ENCODE data around the gene AJAP1. TPM values are rescaled to one million over a fixed set of nuclear protein-coding genes. Genes with fewer than 3 reads are reported as not detected.

AJAP1 gene
- total and polyA plus RNA-seq, 2 of the 8 experiments (the other 6 are each of a cell fraction or from before 2014, with no cell fraction given): 1.9 to 6.2 TPM

DNA sequence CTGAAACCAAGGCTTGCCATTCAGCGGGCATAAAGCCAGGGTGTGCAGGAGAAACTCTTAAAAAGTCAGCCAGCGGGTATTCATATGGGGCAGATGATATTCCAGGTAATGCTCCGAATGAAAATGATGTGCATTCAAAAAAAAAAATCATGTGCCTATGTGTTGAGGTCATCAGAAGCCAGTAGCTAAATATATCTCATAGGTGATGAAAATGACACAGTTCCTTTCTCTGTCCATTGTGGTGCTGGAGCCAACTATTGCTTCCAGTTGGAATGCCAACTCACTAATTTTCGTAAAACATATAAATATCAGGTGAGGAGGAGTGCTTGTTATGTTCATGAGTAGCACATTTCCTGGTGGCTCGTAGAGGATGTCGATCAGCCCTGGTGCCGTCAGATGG, 23.2 kb downstream of the AJAP1 start:
- Histone ChIP-seq H2AFZ (ENCODE audit: low read length) (no peak overlapping the region), H4K20me1 (replicated peaks in 1 of 2; ENCODE audit: control insufficient read depth in 1 of 2, insufficient read depth in 2 of 2, low read length in 2 of 2) (no peaks in the 10 kb centered on the region), H3K9me3 (ENCODE audit: insufficient read depth in 2 of 2, low read depth in 1 of 2, low read length in 1 of 2) (peaks cover 3 to 17% of the 10 kb centered on the region in 2 experiments; a peak in 2 of 4 replicates), H3K36me3 (ENCODE audit: control insufficient read depth in 2 of 4, insufficient read depth in 4 of 4, low read length in 3 of 4) (no peaks in the 10 kb centered on the region; a peak in 1 of 8 replicates), H3K79me1 (ENCODE audit: low read depth, low read length) (no peaks in the 10 kb centered on the region), H3K79me2 (ENCODE audit: control insufficient read depth in 1 of 2, insufficient read depth in 2 of 2, low read length in 2 of 2) (no peaks in the 10 kb centered on the region), H3K4me3 (ENCODE audit: extremely low read depth in 1 of 4, insufficient read depth in 2 of 4, low read depth in 3 of 4, low read length in 4 of 4) (no peak overlapping the region), H2BK15ac (ENCODE audit: low read length) (no peak overlapping the region), H2BK20ac (ENCODE audit: low read length) (no peak overlapping the region), H3K4ac (replicated peaks; ENCODE audit: insufficient read length, low read depth, low read length) (no peak overlapping the region), H2BK5ac (ENCODE audit: low read depth, low read length) (no peak overlapping the region), H4K8ac (ENCODE audit: extremely low read depth, insufficient read depth, low read length) (no peak overlapping the region), H3K27me3 (replicated peaks in 1 of 4; ENCODE audit: control insufficient read depth in 3 of 4, extremely low read depth in 1 of 4, insufficient read depth in 3 of 4, low read length in 3 of 4) (no peaks in the 10 kb centered on the region), H3K4me2 (ENCODE audit: insufficient read depth in 1 of 2, low read depth in 2 of 2, low read length in 2 of 2) (no peak overlapping the region), H3K23me2 (ENCODE audit: low read depth, low read length) (peaks cover 3% of the 10 kb centered on the region; the same call in 1 of the 2 replicates), H3K23ac (ENCODE audit: insufficient read length) (no peak overlapping the region), H3K9ac (replicated peaks in 1 of 4; ENCODE audit: extremely low read depth in 1 of 4, low read depth in 3 of 4, low read length in 3 of 4) (no peak overlapping the region), H2AK5ac (ENCODE audit: low read depth, low read length) (no peak overlapping the region), H3K18ac (ENCODE audit: extremely low read depth, low read length) (no peak overlapping the region), H3K27ac (ENCODE audit: low read depth, low read length) (no peak overlapping the region), H2BK120ac (replicated peaks; ENCODE audit: low read depth, low read length) (no peak overlapping the region), H4K5ac (ENCODE audit: insufficient read length, low read depth, low read length) (no peak overlapping the region), H3K56ac (replicated peaks; ENCODE audit: insufficient read length, low read depth, low read length) (no peak overlapping the region), H3K14ac (ENCODE audit: insufficient read length) (no peak overlapping the region), H2BK12ac (ENCODE audit: low read depth, low read length) (no peak overlapping the region), H4K91ac (replicated peaks; ENCODE audit: insufficient read length, low read length) (no peak overlapping the region), H3K4me1 (replicated peaks in 1 of 4; ENCODE audit: control insufficient read depth in 3 of 4, insufficient read depth in 4 of 4, low read length in 3 of 4) (no peaks in the 10 kb centered on the region)
- ChIA-PET POLR2A (ENCODE audit: partially characterized antibody) (no interaction called here), CTCF (ENCODE audit: partially characterized antibody) (interaction anchor here (0.9 kb wide), 1 partner anchor 17 kb away, joined by 5 read pairs; no protein-coding TSS in a partner anchor)
- FAIRE-seq: no peak
- 92% methylated on average over 7 of the region's 7 CpGs; no CpG with 5 or more reads in 1 of the 2 experiments for WGBS, 2 experiments (ENCODE audit: extremely low coverage in 1 of 2, insufficient coverage in 1 of 2, insufficient read length in 1 of 2, insufficient replicate concordance in 2 of 2, low coverage in 1 of 2, low lambda C conversion rate in 2 of 2, missing lambda C conversion rate in 1 of 2)
- DNase-seq (ENCODE audit: low read depth in 1 of 2, low spot score in 2 of 2): no peak
- TF ChIP-seq SP1 (IDR thresholded peaks at IDR 0.05; ENCODE audit: low read depth, low read length): no peak

Measured in H1 (cell line).